DND-41 (cell line): ENCODE results near the gene RNF39.

Experiments
- ATAC-seq: fragments of 200-7000 bp; cut with Tn5 transposase; 3 replicates; pipeline ENCODE4 v1.9.1; 2021; ENCODE audit warnings: low read depth; ENCODE audit not compliant: insufficient read depth
- DNase-seq: peaks from one replicate; pipeline ENCODE4 v3.0.0-alpha.2; 2020
- H2AFZ ChIP-seq: 2 replicates; pipeline ENCODE4 v1.6.0; 2012; ENCODE audit warnings: low read depth, low read length
- H3K27ac ChIP-seq: 2 replicates; pipeline ENCODE4 v1.5.1; 2012; ENCODE audit warnings: low read length, inconsistent platforms
- H3K27me3 ChIP-seq: fragments of 200-600 bp; sonication (generic); 2 replicates; pipeline ENCODE4 v1.6.0; 2012; ENCODE audit warnings: low read length, mild to moderate bottlenecking, inconsistent platforms; ENCODE audit not compliant: insufficient read depth, poor library complexity
- H3K36me3 ChIP-seq: 2 replicates; pipeline ENCODE4 v1.5.1; 2012; ENCODE audit warnings: low read length, inconsistent platforms; ENCODE audit not compliant: insufficient read depth
- H3K4me1 ChIP-seq: 2 replicates; pipeline ENCODE4 v1.5.1; 2012; ENCODE audit warnings: mild to moderate bottlenecking, low read length; ENCODE audit not compliant: insufficient read depth
- H3K4me2 ChIP-seq: 2 replicates; pipeline ENCODE4 v1.6.0; 2012; ENCODE audit warnings: mild to moderate bottlenecking, moderate library complexity, low read length, inconsistent platforms; ENCODE audit not compliant: insufficient read depth
- H3K4me3 ChIP-seq, 2 experiments: fragments of 200-600 bp in 1 of 2; shearing (Covaris generic) in 1 of 2; 2 replicates each; pipeline ENCODE4 v1.5.1; 2012 to 2016; ENCODE audit warnings: inconsistent platforms in 2 of 2, low read length in 2 of 2, mild to moderate bottlenecking in 2 of 2, low read depth in 1 of 2, moderate library complexity in 1 of 2
- H3K79me2 ChIP-seq: 2 replicates; pipeline ENCODE4 v1.6.0; 2012; ENCODE audit warnings: low read length, inconsistent platforms; ENCODE audit not compliant: insufficient read depth
- H3K9ac ChIP-seq: 2 replicates; pipeline ENCODE4 v1.6.0; 2012; ENCODE audit warnings: low read depth, mild to moderate bottlenecking, inconsistent platforms, low read length, moderate library complexity
- H3K9me3 ChIP-seq: 2 replicates; pipeline ENCODE4 v1.5.1; 2012; ENCODE audit warnings: low read length, moderate library complexity, mild to moderate bottlenecking, inconsistent platforms; ENCODE audit not compliant: insufficient read depth, severe bottlenecking
- H4K20me1 ChIP-seq: 2 replicates; pipeline ENCODE4 v1.6.0; 2012; ENCODE audit warnings: low read length; ENCODE audit not compliant: insufficient read depth
- CTCF ChIP-seq: IDR thresholded peaks from 2 replicates; pipeline ENCODE4 v1.5.1; 2012; ENCODE audit warnings: borderline replicate concordance, low read length, moderate library complexity, mild to moderate bottlenecking; ENCODE audit not compliant: poor library complexity, severe bottlenecking; ENCODE audit errors: extremely low read depth
- EZH2 ChIP-seq: IDR thresholded peaks from 3 replicates; pipeline ENCODE4 v1.6.1; 2012; ENCODE audit warnings: borderline replicate concordance, low read depth, mild to moderate bottlenecking, moderate library complexity, low read length, inconsistent platforms; ENCODE audit not compliant: severe bottlenecking

Gene RNF39

DNA sequence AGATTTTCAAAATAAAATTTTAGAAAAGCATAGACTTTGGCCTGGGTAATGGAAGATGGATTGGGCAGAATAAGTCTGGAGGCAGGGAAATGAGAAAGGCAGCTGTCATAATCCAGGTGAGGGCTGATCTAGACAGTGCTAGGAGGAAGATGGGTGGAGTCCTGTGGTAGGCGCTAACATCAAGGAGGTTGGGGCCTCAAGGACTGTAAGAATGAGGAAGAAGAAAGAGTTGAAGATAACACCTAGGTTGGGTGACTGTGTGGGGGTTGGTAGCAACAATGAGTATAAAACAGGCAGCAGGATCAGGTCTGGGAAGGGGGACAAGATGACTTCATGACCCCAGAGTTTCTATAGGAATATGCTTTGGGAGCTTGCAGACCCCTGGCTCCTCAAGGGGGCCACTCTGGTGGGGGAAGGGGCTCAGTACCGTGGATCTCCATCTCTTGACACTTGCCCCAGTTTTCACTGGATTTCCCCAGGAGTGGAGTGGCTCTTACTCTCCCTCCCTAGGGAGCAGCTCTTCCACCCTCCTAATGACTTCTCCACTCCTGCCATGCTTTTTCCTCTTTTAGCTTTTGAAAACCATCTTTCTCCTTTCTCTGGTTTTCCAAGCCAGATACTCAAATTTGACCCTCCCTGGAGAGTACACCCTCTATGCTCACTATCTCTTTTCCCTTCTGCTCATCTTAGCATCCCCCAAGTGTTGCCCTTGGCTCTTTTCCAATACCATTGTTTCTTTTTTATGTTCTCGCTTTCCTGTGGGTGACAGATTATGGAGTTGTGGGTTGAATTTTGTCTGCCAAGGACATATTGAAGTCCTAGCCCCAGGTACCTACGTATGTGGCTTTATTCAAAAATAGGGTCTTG, 22.6 kb upstream of the RNF39 start:
- no peak overlapping the region for H2AFZ ChIP-seq
- H3K27me3 ChIP-seq: peaks cover 81% of the 10 kb centered on the region
- no peaks in the 10 kb centered on the region for H3K79me2 ChIP-seq
- H3K27ac ChIP-seq: no peak overlapping the region
- no peaks in the 10 kb centered on the region for H4K20me1 ChIP-seq
- no peaks in the 10 kb centered on the region for H3K9me3 ChIP-seq
- no peaks in the 10 kb centered on the region for H3K36me3 ChIP-seq
- DNase-seq (no peak), ATAC-seq (peak; percentile 54; the same call in 1 of the 3 replicates)
- TF ChIP-seq EZH2 (no peak), CTCF (no peak)
- H3K4me1 ChIP-seq: peaks cover 13% of the 10 kb centered on the region
- H3K4me2 ChIP-seq: no peak overlapping the region
- no peak overlapping the region for H3K9ac ChIP-seq
- no peak overlapping the region for H3K4me3 ChIP-seq

DNA sequence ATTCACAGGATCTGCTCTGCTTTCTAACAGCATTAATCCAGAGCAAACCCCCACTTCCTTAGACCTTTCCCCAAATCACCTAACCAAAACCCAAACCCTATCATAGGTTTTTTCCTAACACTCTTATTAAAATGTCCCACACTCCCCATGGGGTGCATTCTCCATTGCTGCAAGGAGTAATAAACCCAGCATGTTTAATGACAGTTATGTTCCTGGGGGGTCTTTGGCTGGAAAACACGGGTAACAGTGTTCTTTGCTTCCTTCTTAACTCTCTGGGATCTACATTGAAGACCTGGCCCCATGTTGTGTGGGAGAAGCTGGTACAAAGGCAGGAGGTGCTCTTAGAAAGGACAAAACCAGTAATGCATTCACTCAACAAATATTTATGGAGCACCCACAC, 21.3 kb upstream of the RNF39 start:
- DNase-seq: no peak
- no peak overlapping the region for H3K9ac ChIP-seq
- no peaks in the 10 kb centered on the region for H3K36me3 ChIP-seq
- H3K9me3 ChIP-seq: no peaks in the 10 kb centered on the region
- no peak overlapping the region for H3K27ac ChIP-seq
- no peak overlapping the region for H3K4me3 ChIP-seq
- peaks cover 71% of the 10 kb centered on the region for H3K27me3 ChIP-seq
- no peaks in the 10 kb centered on the region for H4K20me1 ChIP-seq
- H3K4me2 ChIP-seq: no peak overlapping the region
- H3K79me2 ChIP-seq: no peaks in the 10 kb centered on the region
- no peak for ATAC-seq
- no peak overlapping the region for H2AFZ ChIP-seq
- H3K4me1 ChIP-seq: peaks cover 6% of the 10 kb centered on the region
- TF ChIP-seq CTCF (no peak), EZH2 (no peak)

DNA sequence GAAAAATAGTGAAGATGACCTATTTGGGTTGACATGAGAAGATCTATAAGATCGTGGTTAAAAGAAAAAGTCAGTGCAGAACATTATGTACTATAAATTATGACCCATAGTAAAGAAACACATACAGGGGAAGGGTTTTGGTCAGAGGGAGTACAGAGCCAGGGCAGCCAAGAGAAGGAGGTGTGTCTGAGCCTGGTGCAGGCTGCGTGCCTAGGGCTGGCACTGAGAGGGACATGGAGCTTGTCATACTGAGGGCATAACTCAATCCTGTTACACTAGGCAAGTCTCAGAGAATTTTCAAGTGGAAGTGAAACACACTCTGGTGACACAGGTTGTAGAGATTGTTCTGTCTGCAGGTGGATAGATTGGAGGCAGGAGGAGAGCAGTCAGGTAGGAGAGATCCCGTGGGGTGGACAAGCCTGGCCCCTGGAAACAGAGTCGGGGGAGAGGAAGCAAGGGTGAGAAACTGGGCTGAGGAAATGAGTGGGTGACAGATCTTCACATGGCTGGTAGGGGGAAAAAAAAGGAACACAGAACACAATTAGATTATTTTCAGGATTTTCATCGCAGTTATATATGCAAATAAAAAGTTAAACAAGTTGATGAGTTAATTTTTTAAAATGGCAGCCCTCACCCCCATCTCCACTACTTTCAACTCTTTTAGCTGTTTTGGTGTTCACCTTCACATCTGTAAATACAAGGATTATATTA, 18.5 kb upstream of the RNF39 start:
- no peak overlapping the region for H3K4me3 ChIP-seq
- no peak overlapping the region for H2AFZ ChIP-seq
- H3K9ac ChIP-seq: no peak overlapping the region
- H3K36me3 ChIP-seq: no peaks in the 10 kb centered on the region
- H3K27ac ChIP-seq: no peak overlapping the region
- ATAC-seq: no peak
- no peaks in the 10 kb centered on the region for H3K4me1 ChIP-seq
- no peaks in the 10 kb centered on the region for H3K79me2 ChIP-seq
- peaks cover 53% of the 10 kb centered on the region for H3K27me3 ChIP-seq
- no peak overlapping the region for H3K4me2 ChIP-seq
- no peak for DNase-seq
- no peaks in the 10 kb centered on the region for H3K9me3 ChIP-seq
- no peaks in the 10 kb centered on the region for H4K20me1 ChIP-seq
- TF ChIP-seq CTCF (no peak), EZH2 (no peak)
